ENCODE measurements around the gene PPP2R5D. TPM values are rescaled to one million over a fixed set of nuclear protein-coding genes. Genes with fewer than 3 reads are reported as not detected.
"Not testable (repeated sequence)": the region's sequence is repeated elsewhere in the genome, so short reads cannot be mapped to it uniquely, and the experiment has no call there.

The PPP2R5D gene
- polyA plus RNA-seq, 3 donors from 2014 or later: 17.1 to 29.9 (median 17.7) TPM

DNA sequence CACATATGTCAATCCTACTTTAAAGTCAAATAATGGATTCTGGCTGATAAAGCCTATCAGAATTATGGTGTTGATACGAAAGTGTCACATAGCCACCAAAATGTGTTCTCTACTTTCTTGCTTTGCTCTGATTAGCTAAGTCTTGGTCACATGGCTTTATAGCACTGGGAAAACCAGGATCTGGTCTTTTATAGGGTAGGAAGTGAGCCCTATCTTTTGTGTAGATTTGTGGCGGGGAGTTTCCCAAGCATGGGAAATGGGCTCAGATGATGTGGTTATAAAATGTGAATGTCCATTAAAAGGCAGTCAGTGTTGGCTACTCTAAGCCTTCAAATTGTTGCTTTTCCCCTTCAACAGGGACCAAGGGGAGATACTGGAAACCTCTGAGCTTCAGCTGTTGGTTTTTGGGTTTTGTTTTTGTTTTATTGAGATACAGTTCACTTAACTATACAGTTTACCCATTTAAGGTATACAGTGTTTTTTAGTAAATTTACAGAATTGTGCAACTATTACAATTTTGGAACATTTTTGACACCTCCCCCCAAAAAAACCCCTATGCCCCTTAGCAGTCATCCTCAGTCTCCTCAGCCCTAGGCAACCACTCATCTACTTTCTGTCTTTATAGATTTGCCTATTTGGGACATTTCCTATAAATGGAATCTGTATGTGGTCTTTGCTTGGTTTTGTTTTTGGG is 49.3 kb downstream of the PPP2R5D start:
- no peak for DNase-seq
- Mint-ChIP-seq H3K9me3 (no peaks in the 10 kb centered on the region), H3K36me3 (peaks cover 5 to 13% (median 11%) of the 10 kb centered on the region in 3 donors), H3K27ac (peak overlapping the region in 5 of 6 donors; percentile 5 to 78 (median 32)), H3K4me3 (no peak overlapping the region), H3K27me3 (ENCODE audit: low read depth in 3 of 3) (peaks cover 0 to under 1% (median 0%) of the 10 kb centered on the region in 3 donors), H3K4me1 (no peaks in the 10 kb centered on the region)

DNA sequence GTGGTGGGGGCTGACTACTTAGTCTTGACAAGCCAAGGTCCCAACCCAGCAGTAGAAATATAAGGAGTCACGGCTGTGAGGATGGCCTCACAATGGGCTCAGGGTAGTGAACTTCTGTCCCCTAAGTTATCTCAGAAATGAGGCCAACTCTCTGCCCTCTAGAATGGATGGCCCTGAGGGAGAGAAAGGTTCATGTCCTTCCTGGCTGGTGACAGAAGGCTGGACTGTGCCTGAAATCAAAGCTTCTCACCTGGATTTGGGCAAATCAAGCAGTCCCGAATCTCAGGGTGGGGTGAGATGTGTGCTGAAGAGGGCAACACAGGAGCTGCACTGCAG is 49.8 kb downstream of the PPP2R5D start:
- Mint-ChIP-seq H3K4me3 (no peak overlapping the region), H3K4me1 (no peaks in the 10 kb centered on the region), H3K9me3 (no peaks in the 10 kb centered on the region), H3K27me3 (ENCODE audit: low read depth in 3 of 3) (peaks cover 0 to 2% (median 0%) of the 10 kb centered on the region in 3 donors), H3K27ac (peak overlapping the region in 1 of 6 donors; percentile 50), H3K36me3 (peaks cover 5 to 13% (median 12%) of the 10 kb centered on the region in 3 donors)
- DNase-seq: no peak

- Mint-ChIP-seq H3K36me3 (peaks cover 0 to 13% (median 12%) of the 10 kb centered on the region in 3 donors), H3K9me3 (no peaks in the 10 kb centered on the region), H3K27ac (peak overlapping the region in 3 of 6 donors; percentile 21 to 49 (median 48)), H3K4me3 (no peak overlapping the region), H3K27me3 (ENCODE audit: low read depth in 3 of 3) (peaks cover 0 to 2% (median 0%) of the 10 kb centered on the region in 3 donors), H3K4me1 (no peaks in the 10 kb centered on the region)
- no peak for DNase-seq
Measured at GRCh38 chr6:43035495-43036194, 51.3 kb downstream of the PPP2R5D start.

GRCh38 chr6:43036712-43037111 is 52.3 kb downstream of the PPP2R5D start:
- Mint-ChIP-seq H3K27me3 (ENCODE audit: low read depth in 3 of 3) (peaks cover 0 to 2% (median 0%) of the 10 kb centered on the region in 3 donors), H3K4me1 (no peaks in the 10 kb centered on the region), H3K27ac (no peak overlapping the region), H3K4me3 (no peak overlapping the region), H3K36me3 (peaks cover 0 to 11% (median 9%) of the 10 kb centered on the region in 3 donors), H3K9me3 (no peaks in the 10 kb centered on the region)
- DNase-seq: no peak

GRCh38 chr6:43037197-43037596 is 52.8 kb downstream of the PPP2R5D start:
- H3K4me1 Mint-ChIP-seq: no peaks in the 10 kb centered on the region
- DNase-seq: no peak
- peak overlapping the region in 2 of 6 donors; percentile 0 to 18 for H3K27ac Mint-ChIP-seq
- peaks cover 0 to 11% (median 8%) of the 10 kb centered on the region in 3 donors for H3K36me3 Mint-ChIP-seq
- peaks cover 0 to 2% (median 0%) of the 10 kb centered on the region in 3 donors for H3K27me3 Mint-ChIP-seq (ENCODE audit: low read depth in 3 of 3)
- H3K9me3 Mint-ChIP-seq: no peaks in the 10 kb centered on the region
- H3K4me3 Mint-ChIP-seq: no peak overlapping the region

DNA sequence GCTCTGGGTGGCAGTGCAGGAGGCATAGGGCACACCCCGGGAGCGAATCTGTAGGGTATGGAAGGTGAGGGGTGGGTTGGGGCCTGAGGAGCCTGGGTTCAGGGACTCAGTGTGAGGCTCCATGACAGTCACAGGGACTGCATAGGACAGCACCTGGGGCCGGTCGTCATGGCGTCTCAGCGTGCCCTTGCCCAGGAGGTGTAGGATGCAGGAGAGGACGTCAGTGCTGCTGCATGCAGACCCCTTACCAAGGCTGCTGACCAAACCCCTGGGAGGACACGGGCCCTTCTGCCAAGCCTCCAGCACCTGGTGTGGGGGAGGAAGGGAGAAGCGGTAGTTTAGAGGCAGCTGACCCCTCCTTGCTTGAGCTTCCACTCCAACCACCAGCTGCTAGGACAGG is 53.3 kb downstream of the PPP2R5D start:
- no peak for DNase-seq
- Mint-ChIP-seq H3K27ac (no peak overlapping the region), H3K4me1 (no peaks in the 10 kb centered on the region), H3K36me3 (peaks cover 0 to 15% (median 11%) of the 10 kb centered on the region in 3 donors), H3K9me3 (no peaks in the 10 kb centered on the region), H3K4me3 (no peak overlapping the region), H3K27me3 (ENCODE audit: low read depth in 3 of 3) (peaks cover 0 to 2% (median 0%) of the 10 kb centered on the region in 3 donors)

GRCh38 chr6:43038727-43039126 is 54.4 kb downstream of the PPP2R5D start:
- H3K36me3 Mint-ChIP-seq: peaks cover 0 to 16% (median 12%) of the 10 kb centered on the region in 3 donors
- peak overlapping the region in 1 of 6 donors; percentile 31 for H3K27ac Mint-ChIP-seq
- H3K4me3 Mint-ChIP-seq: no peak overlapping the region
- H3K27me3 Mint-ChIP-seq (ENCODE audit: low read depth in 3 of 3): peaks cover 0 to 2% (median 0%) of the 10 kb centered on the region in 3 donors
- H3K9me3 Mint-ChIP-seq: no peaks in the 10 kb centered on the region
- no peaks in the 10 kb centered on the region for H3K4me1 Mint-ChIP-seq
- DNase-seq: no peak

GRCh38 chr6:43040542-43041257 is 56.3 kb downstream of the PPP2R5D start:
- Mint-ChIP-seq H3K36me3 (peaks cover 0 to 23% (median 12%) of the 10 kb centered on the region in 3 donors), H3K4me3 (no peak overlapping the region), H3K27me3 (ENCODE audit: low read depth in 3 of 3) (peaks cover 0 to 2% (median 2%) of the 10 kb centered on the region in 3 donors), H3K27ac (no peak overlapping the region), H3K9me3 (no peaks in the 10 kb centered on the region), H3K4me1 (no peaks in the 10 kb centered on the region)
- DNase-seq: no peak

GRCh38 chr6:43041475-43041874 is 57.1 kb downstream of the PPP2R5D start:
- DNase-seq; H3K27me3 Mint-ChIP-seq (ENCODE audit: low read depth in 3 of 3); H3K4me1 Mint-ChIP-seq; H3K4me3 Mint-ChIP-seq; H3K9me3 Mint-ChIP-seq; H3K27ac Mint-ChIP-seq: not testable (repeated sequence)
- peaks cover 0 to 23% (median 12%) of the 10 kb centered on the region in 3 donors for H3K36me3 Mint-ChIP-seq

DNA sequence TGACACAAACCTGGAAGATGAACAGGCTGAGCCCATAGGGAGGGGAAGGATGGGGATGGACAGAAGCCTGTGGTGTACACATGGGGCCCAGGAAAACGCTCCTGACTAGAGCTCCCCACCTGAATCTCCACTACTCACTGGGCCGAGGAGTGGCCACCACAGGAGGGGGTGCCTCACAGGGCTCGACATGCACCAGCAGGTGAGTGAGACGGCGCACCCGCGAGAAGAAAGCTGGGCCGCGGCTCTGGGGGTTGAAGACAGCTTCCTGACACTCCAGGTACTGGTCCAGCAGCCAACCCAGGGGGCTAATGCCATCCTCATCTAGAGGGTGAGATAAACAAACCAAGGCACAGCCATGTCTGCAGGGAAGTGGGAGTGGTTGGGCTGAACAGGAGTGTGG is 58.9 kb downstream of the PPP2R5D start:
- DNase-seq: no peak
- Mint-ChIP-seq H3K9me3 (no peaks in the 10 kb centered on the region), H3K4me1 (no peaks in the 10 kb centered on the region), H3K36me3 (peaks cover 0 to 25% (median 16%) of the 10 kb centered on the region in 3 donors), H3K27me3 (ENCODE audit: low read depth in 3 of 3) (peaks cover 0 to 2% (median 2%) of the 10 kb centered on the region in 3 donors), H3K27ac (peak overlapping the region in 2 of 6 donors; percentile 39 to 56), H3K4me3 (no peak overlapping the region)

DNA sequence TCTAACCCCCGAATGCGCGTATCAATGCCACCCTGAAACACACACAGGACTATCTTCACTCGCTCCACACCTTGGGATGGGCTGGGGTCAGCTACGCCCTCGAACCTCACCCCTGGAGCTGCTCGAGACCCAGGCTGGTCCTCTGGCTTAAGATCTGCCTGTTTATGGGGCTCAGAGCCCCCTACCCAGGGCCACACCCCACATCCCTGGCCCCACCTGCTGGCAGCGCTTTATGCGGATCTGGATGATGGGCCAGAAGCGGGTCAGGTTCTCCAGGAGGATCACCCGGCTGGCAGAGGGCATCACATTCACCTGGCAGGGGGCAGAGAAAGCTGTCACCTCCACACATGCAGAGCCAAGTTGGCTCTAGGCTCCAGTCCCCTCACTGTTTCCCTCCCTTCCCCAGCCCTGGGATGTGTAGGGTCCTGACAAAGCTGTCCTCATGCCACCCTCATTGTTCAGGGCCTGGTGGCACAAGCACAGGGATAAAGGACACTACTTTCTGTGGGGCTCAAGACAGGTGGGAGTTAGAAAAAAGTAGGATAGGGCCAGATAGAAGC is 61.1 kb downstream of the PPP2R5D start:
- no peak overlapping the region for H3K4me3 Mint-ChIP-seq
- H3K27me3 Mint-ChIP-seq (ENCODE audit: low read depth in 3 of 3): peaks cover 1 to 4% (median 2%) of the 10 kb centered on the region in 3 donors
- peaks cover under 1 to 5% of the 10 kb centered on the region in 2 donors for H3K4me1 Mint-ChIP-seq
- peaks cover 4 to 29% (median 15%) of the 10 kb centered on the region in 3 donors for H3K36me3 Mint-ChIP-seq
- H3K27ac Mint-ChIP-seq: no peak overlapping the region
- no peak for DNase-seq
- no peaks in the 10 kb centered on the region for H3K9me3 Mint-ChIP-seq

GRCh38 chr6:43047998-43048397 is 63.6 kb downstream of the PPP2R5D start:
- peaks cover 7 to 23% (median 11%) of the 10 kb centered on the region in 3 donors for H3K36me3 Mint-ChIP-seq
- H3K9me3 Mint-ChIP-seq: no peaks in the 10 kb centered on the region
- H3K27me3 Mint-ChIP-seq (ENCODE audit: low read depth in 3 of 3): peaks cover 1 to 7% (median 5%) of the 10 kb centered on the region in 3 donors
- H3K27ac Mint-ChIP-seq: no peak overlapping the region
- no peak overlapping the region for H3K4me3 Mint-ChIP-seq
- peaks cover 16 to 25% of the 10 kb centered on the region in 2 donors for H3K4me1 Mint-ChIP-seq
- no peak for DNase-seq

GRCh38 chr6:43050981-43051380 is 66.6 kb downstream of the PPP2R5D start:
- Mint-ChIP-seq H3K4me1 (peaks cover 32 to 46% of the 10 kb centered on the region in 2 donors), H3K27ac (peak overlapping the region in 3 of 6 donors; percentile 8 to 29 (median 18)), H3K27me3 (ENCODE audit: low read depth in 3 of 3) (peaks cover 1 to 7% (median 4%) of the 10 kb centered on the region in 3 donors), H3K9me3 (no peaks in the 10 kb centered on the region), H3K36me3 (peaks cover 7 to 20% (median 16%) of the 10 kb centered on the region in 3 donors), H3K4me3 (no peak overlapping the region)
- no peak for DNase-seq

Data from immature natural killer cell (primary cell).